Measurements from ENCODE around the gene AQP1. TPM values are rescaled to one million over a fixed set of nuclear protein-coding genes. Genes with fewer than 3 reads are reported as not detected.

The AQP1 gene
- not detected for total RNA-seq (ENCODE audit: unreplicated experiment)
- long read RNA-seq, result 0 reads

- H3K27me3 Mint-ChIP-seq (ENCODE audit: unreplicated experiment), result peaks cover 8% of the 10 kb centered on the region
Observed at GRCh38 chr7:30911561-30911969, at the start of gene AQP1. Gene AQP1, plus strand, starts transcription at chr7:30911853. Its CDS starts 57 bp downstream, at chr7:30911910.

DNA sequence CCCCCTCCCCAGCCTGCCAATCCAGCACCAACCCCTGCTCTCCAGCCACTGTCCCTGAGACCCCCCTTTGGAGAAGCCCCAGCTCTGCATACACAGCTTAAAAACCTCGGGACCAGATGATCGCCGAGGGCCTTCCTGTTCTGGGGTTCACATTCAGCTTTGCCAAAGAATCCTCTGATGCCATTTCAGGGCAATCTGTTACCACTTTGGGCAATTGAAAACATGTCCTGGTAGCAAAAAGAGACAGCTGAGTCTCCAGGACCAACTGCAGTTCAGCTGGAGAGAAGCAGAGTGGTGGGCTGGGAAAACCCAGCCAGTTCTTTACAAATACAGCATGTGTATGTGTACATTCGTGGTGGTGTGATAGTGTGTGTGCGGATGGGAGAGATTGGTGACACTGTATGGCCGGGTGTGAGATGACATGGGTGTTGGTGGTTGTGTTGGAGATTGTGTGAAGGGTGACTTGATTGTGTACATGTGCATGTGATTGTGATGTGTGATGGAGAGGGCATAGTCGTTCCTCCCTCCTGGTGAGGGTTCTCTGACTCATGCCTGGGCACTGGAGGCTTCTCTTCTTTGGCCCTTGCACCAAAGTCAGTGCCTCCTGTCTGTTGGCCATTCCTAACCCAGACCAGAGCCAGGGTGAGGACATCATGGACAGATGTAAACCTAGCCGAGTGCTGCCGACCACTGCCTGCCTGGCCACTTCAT lies 48.5 kb upstream of the AQP1 start:
- no peaks in the 10 kb centered on the region for H3K36me3 Mint-ChIP-seq (ENCODE audit: unreplicated experiment)
- H3K9me3 Mint-ChIP-seq (ENCODE audit: unreplicated experiment), result peaks cover 2% of the 10 kb centered on the region
- no peak for TF ChIP-seq CTCF (IDR thresholded peaks at IDR 0.05; ENCODE audit: partially characterized antibody, unreplicated experiment)
- no peak overlapping the region for H3K4me3 Mint-ChIP-seq (ENCODE audit: unreplicated experiment)
- no peak for DNase-seq
- peaks cover 13% of the 10 kb centered on the region for H3K27me3 Mint-ChIP-seq (ENCODE audit: unreplicated experiment)
- H3K4me1 Mint-ChIP-seq (ENCODE audit: low read depth, unreplicated experiment), result peaks cover 20% of the 10 kb centered on the region
- H3K27ac Mint-ChIP-seq (ENCODE audit: unreplicated experiment), result no peak overlapping the region

More at GRCh38 chr7:30911561-30911969, at the start of gene AQP1:
- Mint-ChIP-seq H3K4me3 (ENCODE audit: unreplicated experiment) (no peak within 1 kb of the TSS), H3K4me1 (ENCODE audit: low read depth, unreplicated experiment) (peaks cover 16% of the 10 kb centered on the region), H3K36me3 (ENCODE audit: unreplicated experiment) (no peaks in the 10 kb centered on the region), H3K9me3 (ENCODE audit: unreplicated experiment) (peaks cover 1% of the 10 kb centered on the region), H3K27ac (ENCODE audit: unreplicated experiment) (no peak within 1 kb of the TSS)
- no peak for TF ChIP-seq CTCF (IDR thresholded peaks at IDR 0.05; ENCODE audit: partially characterized antibody, unreplicated experiment)
- no peak for DNase-seq

DNA sequence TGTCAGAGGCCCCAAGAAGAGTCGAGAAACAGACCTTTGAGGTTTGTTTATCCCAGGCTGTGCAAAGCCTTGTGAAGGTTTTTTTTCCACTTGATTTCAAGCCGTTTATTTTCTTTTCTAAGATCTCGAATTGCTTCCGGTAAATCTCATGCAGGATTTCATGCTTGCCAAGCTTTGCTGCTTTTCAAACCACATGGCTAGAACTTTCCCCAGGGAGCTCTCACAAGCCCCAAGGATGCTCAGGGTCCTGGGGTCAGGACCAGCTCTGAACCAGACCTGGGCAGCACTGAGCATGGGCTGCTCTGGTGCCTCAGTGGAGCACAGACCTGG lies 48.0 kb upstream of the AQP1 start:
- no peaks in the 10 kb centered on the region for H3K36me3 Mint-ChIP-seq (ENCODE audit: unreplicated experiment)
- TF ChIP-seq CTCF (IDR thresholded peaks at IDR 0.05; ENCODE audit: partially characterized antibody, unreplicated experiment), result no peak
- H3K9me3 Mint-ChIP-seq (ENCODE audit: unreplicated experiment), result peaks cover 2% of the 10 kb centered on the region
- H3K27me3 Mint-ChIP-seq (ENCODE audit: unreplicated experiment), result peaks cover 16% of the 10 kb centered on the region
- peaks cover 20% of the 10 kb centered on the region for H3K4me1 Mint-ChIP-seq (ENCODE audit: low read depth, unreplicated experiment)
- DNase-seq, result no peak
- no peak overlapping the region for H3K27ac Mint-ChIP-seq (ENCODE audit: unreplicated experiment)
- H3K4me3 Mint-ChIP-seq (ENCODE audit: unreplicated experiment), result no peak overlapping the region

DNA sequence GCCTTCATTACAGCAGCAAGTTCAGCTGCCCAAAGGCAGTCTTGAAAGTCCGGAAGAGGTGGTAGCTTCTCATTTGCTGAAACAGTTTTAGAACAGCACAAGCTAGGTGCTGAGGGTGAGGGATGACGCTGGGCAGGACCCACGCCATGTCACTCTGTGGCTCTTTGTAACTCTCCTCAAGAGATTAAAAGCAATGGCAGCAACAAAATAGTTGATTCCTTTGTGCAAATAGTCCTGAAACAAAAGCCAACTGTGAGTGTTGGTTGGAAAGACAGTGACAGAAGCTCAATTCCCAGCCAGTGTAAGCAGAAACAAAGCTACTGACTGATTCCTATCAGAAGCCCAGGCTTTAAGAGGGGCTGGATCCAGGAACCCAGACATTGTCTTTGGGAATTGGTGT lies 47.6 kb upstream of the AQP1 start:
- Mint-ChIP-seq H3K4me1 (ENCODE audit: low read depth, unreplicated experiment) (peaks cover 20% of the 10 kb centered on the region), H3K27me3 (ENCODE audit: unreplicated experiment) (peaks cover 16% of the 10 kb centered on the region), H3K27ac (ENCODE audit: unreplicated experiment) (no peak overlapping the region), H3K4me3 (ENCODE audit: unreplicated experiment) (no peak overlapping the region), H3K36me3 (ENCODE audit: unreplicated experiment) (no peaks in the 10 kb centered on the region), H3K9me3 (ENCODE audit: unreplicated experiment) (peaks cover 2% of the 10 kb centered on the region)
- DNase-seq, result no peak
- TF ChIP-seq CTCF (IDR thresholded peaks at IDR 0.05; ENCODE audit: partially characterized antibody, unreplicated experiment), result no peak

DNA sequence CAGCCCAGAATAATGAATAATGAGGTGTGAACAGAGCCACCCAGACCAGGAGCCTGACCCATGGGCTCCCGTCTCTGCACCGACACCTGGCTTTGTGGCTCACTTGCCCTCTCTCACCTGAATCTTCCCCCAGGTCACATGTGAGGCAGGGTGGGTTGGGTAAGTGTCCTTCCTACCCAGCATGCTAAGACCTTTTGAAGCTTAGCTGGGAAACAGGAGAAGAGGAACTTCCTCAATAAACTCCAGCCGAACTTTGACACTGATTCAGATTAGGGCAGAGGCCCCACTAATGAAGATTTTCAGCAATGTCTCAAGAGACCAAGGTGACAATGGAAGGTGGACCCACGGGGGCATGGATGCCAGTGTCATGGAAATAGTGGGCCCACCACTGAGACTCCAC lies 46.6 kb upstream of the AQP1 start:
- no peak for DNase-seq
- Mint-ChIP-seq H3K4me3 (ENCODE audit: unreplicated experiment) (no peak overlapping the region), H3K4me1 (ENCODE audit: low read depth, unreplicated experiment) (peaks cover 16% of the 10 kb centered on the region), H3K36me3 (ENCODE audit: unreplicated experiment) (no peaks in the 10 kb centered on the region), H3K27ac (ENCODE audit: unreplicated experiment) (no peak overlapping the region), H3K9me3 (ENCODE audit: unreplicated experiment) (peaks cover 2% of the 10 kb centered on the region), H3K27me3 (ENCODE audit: unreplicated experiment) (peaks cover 16% of the 10 kb centered on the region)
- TF ChIP-seq CTCF (IDR thresholded peaks at IDR 0.05; ENCODE audit: partially characterized antibody, unreplicated experiment), result no peak

Data from glutamatergic neuron (in vitro differentiated cells).